Measurements from ENCODE around the gene CACFD1.

DNA sequence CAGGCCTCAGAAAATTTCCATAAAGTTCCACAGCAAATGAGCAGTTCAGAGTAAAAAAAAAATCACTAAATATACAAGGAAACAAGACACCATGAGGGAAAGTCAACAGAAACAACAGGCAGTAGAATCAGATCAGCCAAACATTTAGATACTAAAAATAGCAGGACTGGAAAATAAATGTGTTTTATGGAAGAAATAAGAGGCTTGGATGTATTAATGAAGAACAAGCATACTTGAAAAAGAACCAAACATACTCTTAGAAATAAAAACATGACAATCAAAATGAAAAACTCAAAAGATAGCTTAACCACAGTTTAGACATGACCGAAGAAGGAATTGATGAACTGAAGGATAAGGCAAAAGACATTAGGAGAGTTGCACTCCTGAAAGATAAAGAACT, 42.3 kb downstream of the CACFD1 start:
- TF ChIP-seq ZNF143 (CRISPR knock-in tag; IDR thresholded peaks at IDR 0.05) (no peak), CHD4 (IDR thresholded peaks at IDR 0.05; ENCODE audit: insufficient read depth, insufficient replicate concordance, low read depth, low read length, poor library complexity, severe bottlenecking) (no peak), POLR2A (conservative IDR thresholded peaks at IDR 0.05) (no peak), TCF15 (CRISPR knock-in tag; IDR thresholded peaks at IDR 0.05) (no peak), SMC3 (conservative IDR thresholded peaks at IDR 0.05; ENCODE audit: insufficient read depth, low read depth, low read length) (no peak), MYNN (IDR thresholded peaks at IDR 0.05) (no peak), MYNN (CRISPR knock-in tag; IDR thresholded peaks at IDR 0.05) (no peak), STAT6 (CRISPR knock-in tag; IDR thresholded peaks at IDR 0.05) (no peak), TCF7L2 (IDR thresholded peaks at IDR 0.05; ENCODE audit: low read depth, low read length) (no peak), JUND (IDR thresholded peaks at IDR 0.05; ENCODE audit: borderline replicate concordance, low read depth, low read length) (no peak), JUND (tag; IDR thresholded peaks at IDR 0.05; ENCODE audit: borderline replicate concordance, low read depth, low read length) (no peak), BRF1 (IDR thresholded peaks at IDR 0.05; ENCODE audit: borderline replicate concordance, extremely low read depth, insufficient read length) (no peak), HEY1 (CRISPR knock-in tag; IDR thresholded peaks at IDR 0.05; ENCODE audit: borderline replicate concordance) (no peak)
- TF ChIP-seq, protein P1, sequence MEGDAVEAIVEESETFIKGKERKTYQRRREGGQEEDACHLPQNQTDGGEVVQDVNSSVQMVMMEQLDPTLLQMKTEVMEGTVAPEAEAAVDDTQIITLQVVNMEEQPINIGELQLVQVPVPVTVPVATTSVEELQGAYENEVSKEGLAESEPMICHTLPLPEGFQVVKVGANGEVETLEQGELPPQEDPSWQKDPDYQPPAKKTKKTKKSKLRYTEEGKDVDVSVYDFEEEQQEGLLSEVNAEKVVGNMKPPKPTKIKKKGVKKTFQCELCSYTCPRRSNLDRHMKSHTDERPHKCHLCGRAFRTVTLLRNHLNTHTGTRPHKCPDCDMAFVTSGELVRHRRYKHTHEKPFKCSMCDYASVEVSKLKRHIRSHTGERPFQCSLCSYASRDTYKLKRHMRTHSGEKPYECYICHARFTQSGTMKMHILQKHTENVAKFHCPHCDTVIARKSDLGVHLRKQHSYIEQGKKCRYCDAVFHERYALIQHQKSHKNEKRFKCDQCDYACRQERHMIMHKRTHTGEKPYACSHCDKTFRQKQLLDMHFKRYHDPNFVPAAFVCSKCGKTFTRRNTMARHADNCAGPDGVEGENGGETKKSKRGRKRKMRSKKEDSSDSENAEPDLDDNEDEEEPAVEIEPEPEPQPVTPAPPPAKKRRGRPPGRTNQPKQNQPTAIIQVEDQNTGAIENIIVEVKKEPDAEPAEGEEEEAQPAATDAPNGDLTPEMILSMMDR (IDR thresholded peaks at IDR 0.05 in 2 of 3, conservative IDR thresholded peaks at IDR 0.05 in 1 of 3; ENCODE audit: insufficient read depth in 2 of 3, low read depth in 1 of 3, low read length in 3 of 3) = no peak
